Mammary epithelial cell (primary cell): ENCODE measurements around the gene SNRK.

ENCODE experiments used
- CTCF ChIP-seq, 2 donors: IDR thresholded peaks in 1 of 2; conservative IDR thresholded peaks in 1 of 2; 2 replicates each; pipeline ENCODE4 v1.5.1; 2011 to 2012; ENCODE audit warnings: inconsistent platforms in 2 of 2, low read length in 2 of 2, mild to moderate bottlenecking in 2 of 2, control low read depth in 1 of 2, low read depth in 1 of 2; ENCODE audit not compliant: insufficient read depth in 1 of 2; ENCODE audit errors: extremely low read depth in 1 of 2
- EZH2 ChIP-seq: IDR thresholded peaks from 2 replicates; pipeline ENCODE4 v1.6.1; 2012; ENCODE audit warnings: low read length, inconsistent platforms, borderline replicate concordance

- TF ChIP-seq CTCF (conservative IDR thresholded peaks at IDR 0.05 in 1 of 2, IDR thresholded peaks at IDR 0.05 in 1 of 2; ENCODE audit: extremely low read depth in 1 of 2, insufficient read depth in 1 of 2, low read depth in 1 of 2, low read length in 2 of 2) (no peak), EZH2 (no peak)
Observed at GRCh38 chr3:43335799-43336198, 49.5 kb downstream of the SNRK start.
